Progenitor cell of endocrine pancreas (in vitro differentiated cells): ENCODE results near the gene MTA3. TPM values are rescaled to one million over a fixed set of nuclear protein-coding genes. Genes with fewer than 3 reads are reported as not detected.

Source experiments
- DNase-seq: peaks from one replicate; pipeline ENCODE4 v3.0.0; 2021; ENCODE audit warnings: low spot score; ENCODE audit not compliant: unreplicated experiment
- H3K27ac Mint-ChIP-seq: 2 replicates; pipeline ENCODE4 v1.8.0; 2021; ENCODE audit warnings: mild to moderate bottlenecking, moderate library complexity, mixed read lengths
- H3K27me3 Mint-ChIP-seq: 2 replicates; pipeline ENCODE4 v1.8.0; 2021; ENCODE audit warnings: mixed read lengths
- H3K36me3 Mint-ChIP-seq: 2 replicates; pipeline ENCODE4 v1.8.0; 2022; ENCODE audit warnings: mixed read lengths; ENCODE audit not compliant: insufficient read depth
- H3K4me1 Mint-ChIP-seq: 2 replicates; pipeline ENCODE4 v1.8.0; 2021; ENCODE audit warnings: low read depth, mixed read lengths
- H3K4me3 Mint-ChIP-seq: 2 replicates; pipeline ENCODE4 v1.8.0; 2021; ENCODE audit warnings: low read depth, mild to moderate bottlenecking, moderate library complexity, mixed read lengths
- H3K9me3 Mint-ChIP-seq: 2 replicates; pipeline ENCODE4 v1.8.0; 2021; ENCODE audit warnings: low read depth, mixed read lengths
- CTCF ChIP-seq: fragments of 200-600 bp; sonication (generic); IDR thresholded peaks from one replicate; pipeline ENCODE4 v1.5.0; 2021; ENCODE audit warnings: antibody characterized with exemption, mild to moderate bottlenecking; ENCODE audit not compliant: unreplicated experiment
- total RNA-seq: library from RNA; stranded (reverse); gene quantifications from 2 replicates; pipeline ENCODE4 v1.2.1, GENCODE V29; 2021

MTA3 gene
- total RNA-seq, 1 donor from 2014 or later = 96.0 TPM

- no peak overlapping the region for H3K27ac Mint-ChIP-seq
- peaks cover 28% of the 10 kb centered on the region for H3K36me3 Mint-ChIP-seq
- DNase-seq = no peak
Measured at GRCh38 chr2:42587526-42588117, 19.2 kb downstream of the MTA3 start.

GRCh38 chr2:42588121-42588520, 19.7 kb downstream of the MTA3 start:
- no peak for TF ChIP-seq CTCF
- no peaks in the 10 kb centered on the region for H3K4me1 Mint-ChIP-seq
- H3K27ac Mint-ChIP-seq = no peak overlapping the region
- H3K36me3 Mint-ChIP-seq = peaks cover 25% of the 10 kb centered on the region
- DNase-seq = no peak
- H3K9me3 Mint-ChIP-seq = no peaks in the 10 kb centered on the region
- H3K27me3 Mint-ChIP-seq = no peaks in the 10 kb centered on the region
- H3K4me3 Mint-ChIP-seq = no peak overlapping the region

More at GRCh38 chr2:42587526-42588117, 19.2 kb downstream of the MTA3 start:
- TF ChIP-seq CTCF = no peak
- H3K27me3 Mint-ChIP-seq = no peaks in the 10 kb centered on the region
- no peaks in the 10 kb centered on the region for H3K4me1 Mint-ChIP-seq
- no peak overlapping the region for H3K4me3 Mint-ChIP-seq
- no peaks in the 10 kb centered on the region for H3K9me3 Mint-ChIP-seq

GRCh38 chr2:42590176-42590575, 21.7 kb downstream of the MTA3 start:
- no peaks in the 10 kb centered on the region for H3K9me3 Mint-ChIP-seq
- no peak for TF ChIP-seq CTCF
- DNase-seq = no peak
- H3K4me1 Mint-ChIP-seq = no peaks in the 10 kb centered on the region
- no peak overlapping the region for H3K4me3 Mint-ChIP-seq
- H3K27ac Mint-ChIP-seq = peak overlapping the region; percentile 26
- no peaks in the 10 kb centered on the region for H3K27me3 Mint-ChIP-seq
- peaks cover 21% of the 10 kb centered on the region for H3K36me3 Mint-ChIP-seq

- Mint-ChIP-seq H3K4me3 (no peak overlapping the region), H3K27me3 (no peaks in the 10 kb centered on the region), H3K9me3 (no peaks in the 10 kb centered on the region), H3K4me1 (no peaks in the 10 kb centered on the region), H3K27ac (no peak overlapping the region), H3K36me3 (peaks cover 16% of the 10 kb centered on the region)
- no peak for TF ChIP-seq CTCF
- no peak for DNase-seq
Measured at GRCh38 chr2:42593282-42593681, 24.9 kb downstream of the MTA3 start.

- peaks cover 15% of the 10 kb centered on the region for H3K36me3 Mint-ChIP-seq
Measured at GRCh38 chr2:42598656-42599055, 30.2 kb downstream of the MTA3 start.

More at GRCh38 chr2:42598656-42599055, 30.2 kb downstream of the MTA3 start:
- no peaks in the 10 kb centered on the region for H3K4me1 Mint-ChIP-seq
- no peaks in the 10 kb centered on the region for H3K27me3 Mint-ChIP-seq
- H3K27ac Mint-ChIP-seq = no peak overlapping the region
- H3K4me3 Mint-ChIP-seq = no peak overlapping the region
- no peak for DNase-seq
- no peaks in the 10 kb centered on the region for H3K9me3 Mint-ChIP-seq
- no peak for TF ChIP-seq CTCF
